NCI-H2107 treated with DMSO at 0.1 percent for 48 hours (cell line): ENCODE measurements around the gene AIG1.

Experiments
- DNase-seq: peaks from one replicate; lab custom pipeline; 2025; ENCODE audit not compliant: unreplicated experiment; lab: John Stamatoyannopoulos, UW

The AIG1 gene

DNA sequence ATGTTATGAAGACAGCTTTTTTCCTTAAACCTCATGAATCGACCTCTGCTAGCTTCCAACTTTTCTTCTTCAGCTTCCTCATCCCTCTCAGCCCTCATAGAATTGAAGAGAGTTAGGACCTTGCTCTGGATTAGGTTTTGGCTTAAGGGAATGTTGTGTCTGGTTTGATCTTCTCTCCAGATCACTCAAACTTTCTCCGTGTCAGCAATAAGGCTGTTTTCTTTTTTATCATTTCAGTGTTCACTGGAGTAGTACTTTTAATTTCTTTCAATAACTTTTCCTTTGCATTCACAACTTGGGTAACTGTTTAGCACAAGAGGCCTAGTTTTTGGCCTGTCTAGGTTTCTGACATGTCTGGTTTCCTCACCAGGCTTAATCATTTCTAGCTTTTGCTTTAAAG is 32.6 kb downstream of the AIG1 start:
- DNase-seq, result no peak

DNA sequence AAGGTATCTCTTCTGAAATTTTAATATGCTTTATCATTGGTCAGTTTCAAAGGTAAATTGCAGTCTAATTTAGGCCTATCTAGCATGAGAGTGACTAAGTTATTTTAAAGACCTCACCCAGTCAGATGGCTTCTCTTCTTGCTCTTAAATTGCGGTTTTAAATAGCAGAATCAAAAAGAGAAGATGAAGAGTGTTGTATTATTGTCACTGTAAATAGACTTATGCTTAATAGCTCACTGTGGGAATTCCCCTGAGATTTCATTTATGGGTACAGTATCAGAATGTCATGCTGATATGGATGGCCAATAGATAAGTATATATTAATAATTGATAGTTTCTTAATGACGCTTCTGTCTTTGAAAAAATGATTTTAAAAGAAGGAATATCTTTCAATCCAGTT is 35.7 kb downstream of the AIG1 start:
- DNase-seq, result no peak

DNA sequence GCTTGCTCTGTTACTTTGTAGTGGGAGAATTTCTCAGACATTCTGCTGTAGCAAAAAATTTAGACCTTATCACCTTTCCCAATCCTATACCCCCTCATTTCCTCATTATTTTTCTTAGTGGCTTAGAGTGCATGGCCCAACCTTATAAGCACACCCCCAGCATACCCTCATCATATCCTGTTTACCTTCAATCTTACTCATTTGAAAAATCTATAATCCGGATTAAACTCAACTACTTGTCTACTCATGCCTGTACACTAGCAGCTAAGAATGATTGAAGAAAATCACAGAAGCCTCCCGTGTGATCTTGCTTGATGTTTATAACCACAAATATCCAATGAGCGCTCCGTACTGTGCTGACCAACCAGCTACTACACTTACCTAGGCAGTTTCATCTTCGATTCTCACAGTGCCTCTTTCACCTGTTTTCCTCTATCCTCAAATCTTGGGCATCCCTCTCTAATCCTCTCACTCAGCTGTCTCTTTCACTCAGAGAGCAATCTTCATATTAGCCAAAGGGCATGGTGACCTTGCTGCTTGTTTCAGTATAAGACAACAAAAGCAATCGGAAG is 36.6 kb downstream of the AIG1 start:
- no peak for DNase-seq

DNA sequence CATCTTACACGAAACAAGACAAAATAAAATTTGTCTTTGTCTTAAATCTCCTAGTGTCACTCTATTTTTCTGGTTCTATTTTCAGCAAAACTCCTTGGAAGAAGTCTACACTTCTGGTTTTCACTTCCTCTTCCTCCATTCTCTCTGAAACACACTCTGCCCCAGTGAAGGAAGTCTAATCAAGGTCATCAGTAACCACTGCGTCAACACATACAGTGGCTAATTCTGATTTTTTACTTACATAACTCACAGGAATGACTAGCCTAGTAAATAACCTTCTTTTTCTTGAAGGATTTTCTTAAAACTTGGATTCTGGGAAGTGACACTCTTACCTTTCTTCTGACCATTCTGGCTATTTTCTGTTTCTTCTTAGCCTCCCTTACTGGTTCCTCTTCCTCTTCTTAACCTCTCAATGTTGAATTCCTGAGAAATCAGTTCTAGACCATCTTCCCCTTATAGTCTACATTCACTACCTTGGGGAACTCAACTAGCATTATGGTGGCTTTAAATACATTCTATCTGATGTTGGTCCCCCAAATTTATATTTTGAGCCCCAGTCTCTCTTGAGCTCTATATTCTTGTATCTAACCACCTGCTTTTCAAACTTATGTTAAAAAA is 37.5 kb downstream of the AIG1 start:
- no peak for DNase-seq

DNA sequence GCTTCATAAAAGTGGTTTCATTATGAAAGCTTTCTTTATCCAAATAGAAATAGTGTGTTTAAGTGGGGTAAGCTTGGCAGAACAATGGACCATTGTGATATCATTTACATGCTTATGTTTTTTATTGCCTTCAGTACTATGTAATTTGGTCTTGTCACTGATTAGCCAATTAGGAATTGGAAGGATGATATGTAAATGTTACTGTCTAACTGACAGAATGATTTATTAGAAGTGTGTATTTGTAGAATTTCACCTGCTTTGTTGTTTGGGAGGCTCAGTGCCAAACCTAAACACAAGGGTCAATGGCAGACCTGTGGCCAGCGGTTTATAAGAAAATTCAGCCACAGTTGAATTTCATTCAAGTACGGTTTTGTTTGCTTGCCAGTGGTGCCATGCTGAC is 39.0 kb downstream of the AIG1 start:
- DNase-seq, result no peak

DNA sequence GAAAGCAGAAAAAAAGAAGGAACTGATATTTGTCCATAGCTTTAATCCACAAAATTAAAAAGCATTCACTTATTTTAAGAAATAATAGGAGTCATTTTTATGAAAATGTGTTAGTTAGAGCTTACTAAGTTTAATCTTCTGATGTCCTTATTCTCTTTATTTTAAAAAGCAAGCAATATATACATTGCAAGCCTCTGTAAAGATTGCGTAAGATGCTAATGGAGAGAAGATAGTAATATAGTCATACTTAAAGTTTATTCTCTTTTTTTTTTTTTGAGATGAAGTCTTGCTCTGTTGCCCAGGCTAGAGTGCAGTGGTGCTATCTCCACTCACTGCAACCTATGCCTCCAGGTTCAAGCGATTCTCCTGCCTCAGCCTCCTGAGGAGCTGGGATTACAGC is 39.7 kb downstream of the AIG1 start:
- no peak for DNase-seq

DNA sequence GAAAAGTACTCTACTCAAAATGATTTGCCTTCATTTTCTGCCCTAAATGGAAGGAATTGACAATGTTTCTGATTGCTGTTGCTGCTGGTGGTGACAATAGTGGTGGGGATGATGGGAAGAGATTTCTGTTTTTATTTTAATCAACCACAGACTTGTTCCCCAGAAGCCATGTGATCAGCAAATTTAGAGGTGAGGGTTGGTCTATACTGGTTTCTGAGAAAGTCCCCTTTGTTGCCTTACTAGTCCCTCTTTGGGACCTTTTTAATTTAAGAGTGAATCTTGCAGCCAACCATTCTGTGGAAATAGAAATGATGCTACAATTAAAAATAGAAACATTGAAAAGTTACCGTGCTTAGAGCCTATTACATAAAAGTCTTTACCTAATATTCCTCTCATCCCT is 43.2 kb downstream of the AIG1 start:
- no peak for DNase-seq

DNA sequence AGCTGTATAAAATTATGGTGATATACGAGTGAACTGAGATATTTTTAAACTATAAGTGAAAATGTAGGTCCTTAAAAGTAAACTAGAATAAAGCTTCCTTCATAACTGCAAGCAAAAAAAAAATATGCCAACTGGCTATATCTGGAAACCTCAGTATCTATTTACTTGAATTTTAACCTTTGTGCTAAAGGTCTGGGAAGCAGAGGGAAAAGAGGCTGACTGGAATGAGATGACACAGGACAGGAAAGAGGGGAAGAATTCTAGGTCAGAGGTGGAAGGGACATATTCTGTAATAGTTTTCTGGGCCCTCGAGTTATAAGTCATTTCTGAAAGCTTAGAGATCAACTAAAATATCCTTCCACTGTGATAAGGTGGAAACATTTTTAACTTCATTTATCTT is 46.8 kb downstream of the AIG1 start:
- no peak for DNase-seq

DNA sequence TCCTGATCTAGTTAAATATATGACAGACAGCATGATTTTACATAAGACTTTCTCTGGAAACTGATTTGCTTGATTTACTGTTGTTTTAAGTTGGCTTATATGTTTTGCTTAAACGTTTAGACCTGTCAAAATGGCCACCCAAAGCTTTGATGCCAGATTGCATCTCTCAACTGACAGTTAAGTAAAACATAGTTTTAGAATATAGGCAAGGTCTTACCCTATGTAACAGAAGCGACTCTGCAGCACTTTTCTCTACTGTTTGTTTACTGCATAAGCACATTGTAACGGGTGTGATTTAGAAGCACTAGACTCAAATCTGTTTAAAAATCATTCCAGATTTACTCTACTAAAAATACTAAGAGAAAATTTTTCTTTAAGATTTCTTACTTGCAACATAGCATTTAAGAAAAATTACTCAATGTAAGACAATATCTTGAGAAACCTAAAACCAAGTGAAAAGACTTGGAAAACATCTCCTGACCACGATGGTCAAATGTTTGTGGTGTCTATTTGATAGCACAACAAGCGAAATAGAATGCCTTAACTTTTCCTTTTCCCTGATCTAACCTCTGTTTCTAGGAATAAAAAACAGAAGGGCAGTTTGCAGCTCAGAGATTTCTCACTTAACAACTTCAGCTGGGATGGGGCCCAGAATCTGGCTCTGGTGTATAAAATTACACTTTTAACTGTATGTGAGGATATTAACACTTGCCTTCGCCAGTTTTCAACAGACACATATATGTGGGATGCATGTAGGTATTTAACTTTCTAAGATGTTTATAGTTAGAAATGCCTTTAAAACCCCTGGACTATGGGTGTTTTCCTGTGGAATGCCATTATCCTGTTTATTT is 47.4 kb downstream of the AIG1 start:
- DNase-seq, result no peak

DNA sequence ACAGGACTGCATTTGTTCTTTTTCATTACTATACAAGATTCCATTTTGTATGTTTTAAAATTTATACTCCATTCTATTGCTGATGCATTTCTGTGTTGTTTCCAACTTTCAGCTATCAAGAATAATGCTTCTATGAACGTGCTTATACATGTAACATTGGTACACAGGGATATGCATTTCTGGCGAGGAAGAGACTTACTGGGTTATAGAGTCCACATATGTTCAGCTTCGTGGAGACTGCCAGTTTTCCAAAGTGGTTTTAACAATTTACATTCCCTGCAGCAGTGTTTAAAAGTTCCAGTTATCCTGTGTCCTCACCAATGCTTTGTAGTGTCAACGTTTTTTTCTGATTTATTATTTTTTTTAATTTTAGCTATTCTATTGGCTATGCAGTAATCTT is 48.5 kb downstream of the AIG1 start:
- no peak for DNase-seq

DNA sequence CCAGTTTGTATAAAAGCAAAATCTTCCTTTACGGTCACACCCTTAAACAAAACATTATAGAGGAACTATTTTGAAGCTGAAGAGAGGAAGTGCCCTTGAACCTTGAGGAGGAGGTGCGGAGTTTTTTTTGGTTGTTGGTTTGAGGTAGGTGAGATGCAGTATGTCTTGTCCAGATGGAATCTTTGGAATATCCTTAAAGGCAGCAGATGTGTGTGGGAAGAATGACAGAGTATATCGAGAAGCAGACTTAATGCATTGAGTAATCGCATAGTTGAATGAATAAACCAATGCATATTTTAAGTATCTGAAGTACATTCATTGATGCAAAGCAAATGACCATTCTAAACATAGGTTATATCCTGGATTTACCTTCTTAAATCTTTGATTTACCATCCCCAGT is 49.9 kb downstream of the AIG1 start:
- no peak for DNase-seq

DNA sequence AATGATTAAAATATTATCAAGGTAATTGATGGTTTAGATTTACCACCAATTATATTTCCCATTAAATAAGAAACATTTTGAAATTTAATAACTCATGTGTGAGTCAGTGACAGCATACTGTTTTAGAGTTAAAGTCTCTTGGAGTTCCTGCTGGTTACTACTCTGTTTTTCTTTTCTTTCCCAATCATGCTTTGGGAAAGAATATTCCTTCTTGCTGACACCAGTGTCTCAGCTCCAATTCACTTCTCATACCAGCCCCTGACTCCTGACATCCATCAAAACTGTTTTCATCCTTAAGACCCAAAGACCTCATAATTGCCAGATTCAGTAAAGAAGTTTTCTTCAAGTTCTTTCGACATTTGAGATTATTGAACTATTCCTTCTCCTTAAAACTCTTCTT is 50.3 kb downstream of the AIG1 start:
- DNase-seq, result no peak

DNA sequence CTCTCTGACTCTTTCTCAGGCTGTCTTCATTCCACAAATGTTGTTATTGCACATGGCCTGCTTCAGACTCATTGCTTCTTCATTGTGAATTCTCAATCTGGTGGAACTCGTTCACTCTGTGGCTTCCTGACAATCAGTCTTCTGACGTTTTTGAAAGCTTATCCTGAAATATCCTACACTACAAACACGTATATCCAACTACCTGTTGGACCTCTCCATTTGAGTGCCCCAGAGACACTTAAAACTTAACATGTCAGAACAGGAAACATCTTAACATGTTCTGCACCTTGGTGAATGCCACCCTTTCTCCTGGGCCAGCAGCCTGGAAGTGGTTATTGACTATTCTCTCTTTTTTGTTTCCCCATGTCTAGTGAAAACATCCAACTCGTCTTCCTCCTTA is 50.8 kb downstream of the AIG1 start:
- peak; percentile 13 for DNase-seq

DNA sequence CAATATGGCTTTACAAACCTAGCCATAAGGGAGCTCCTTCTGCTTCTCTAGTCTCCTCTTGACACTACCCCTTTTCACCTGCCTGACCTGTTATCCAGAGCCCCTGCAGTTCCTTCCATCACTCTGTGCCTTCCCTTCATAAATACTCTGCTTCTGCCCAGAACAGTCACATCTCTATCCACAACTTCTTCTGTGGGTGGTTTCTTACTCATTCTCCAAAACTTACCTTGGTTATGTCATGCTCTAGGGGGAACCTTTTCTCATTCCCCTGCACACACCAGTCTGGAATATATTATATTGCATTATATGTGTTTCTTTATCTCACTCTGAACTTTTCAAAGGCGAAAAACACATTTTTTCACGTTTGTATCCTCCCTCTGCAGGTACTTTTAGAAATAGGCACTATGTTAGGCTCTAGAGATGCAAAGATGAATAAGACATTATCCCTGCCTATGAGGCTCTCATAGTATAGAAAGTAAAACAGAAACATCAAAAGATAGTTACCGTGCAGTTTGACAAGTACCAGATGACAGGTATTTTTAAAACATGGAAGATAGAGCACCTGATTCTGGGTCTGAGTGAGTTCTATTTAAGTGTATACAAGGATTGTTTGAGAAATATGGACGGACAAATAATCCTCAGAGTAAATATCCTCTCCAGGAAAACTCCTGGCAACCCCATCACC is 51.5 kb downstream of the AIG1 start:
- no peak for DNase-seq

DNA sequence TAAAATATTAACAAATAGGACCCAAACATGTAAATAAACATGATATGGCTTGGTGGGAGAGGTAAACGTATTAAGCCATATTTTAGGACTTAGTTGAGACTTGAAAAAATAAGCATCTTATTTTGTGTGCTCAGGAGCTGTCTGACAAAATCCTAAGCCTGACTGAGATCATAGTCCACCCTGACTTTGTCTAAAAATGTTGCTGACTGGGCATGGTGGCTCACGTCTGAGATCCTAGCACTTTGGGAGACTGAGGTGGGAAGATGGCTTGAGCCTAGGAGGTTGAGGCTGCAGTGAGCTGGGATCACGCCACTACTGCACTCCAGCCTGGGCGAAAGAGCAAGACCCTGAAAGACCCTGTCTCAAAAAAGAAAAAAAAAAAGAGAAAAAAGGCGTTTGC is 52.1 kb downstream of the AIG1 start:
- no peak for DNase-seq

DNA sequence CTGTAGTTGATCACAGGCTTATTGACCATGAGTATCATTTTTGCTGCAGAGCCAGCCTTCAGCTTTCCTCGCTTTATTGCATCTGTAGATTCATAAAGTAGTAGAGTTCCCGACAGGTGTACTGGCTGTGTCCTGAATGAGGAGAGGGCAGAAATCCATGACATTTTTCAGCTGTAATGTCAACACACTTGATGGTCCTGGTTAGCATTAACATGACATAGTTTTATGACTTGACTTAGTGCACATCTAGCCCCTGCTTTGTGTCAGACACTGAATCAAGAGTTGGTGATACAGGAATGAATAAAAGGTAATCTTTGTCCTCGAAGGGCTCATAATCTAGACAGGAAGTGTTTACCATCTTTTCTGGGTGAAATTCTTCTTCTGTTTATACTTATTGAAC is 55.0 kb downstream of the AIG1 start:
- no peak for DNase-seq

DNA sequence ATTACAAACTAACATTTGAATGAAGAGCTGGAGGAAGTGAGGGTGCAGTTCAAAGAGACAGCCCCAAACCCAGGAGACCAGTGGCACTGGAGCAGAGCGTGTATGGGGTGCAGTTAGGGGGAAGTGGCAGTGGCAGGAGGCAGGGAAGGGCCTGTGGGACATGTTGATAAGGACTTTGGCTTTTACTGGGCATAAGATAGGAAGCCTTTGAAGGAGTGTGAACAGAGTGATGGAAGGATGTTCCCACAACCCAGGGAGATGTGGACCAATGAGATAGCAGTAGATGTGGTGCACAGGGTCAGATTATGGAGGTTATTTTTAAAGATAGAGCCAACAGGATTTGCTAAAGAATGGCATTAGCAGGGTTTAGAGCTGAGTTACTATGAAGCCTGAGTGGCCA is 56.4 kb downstream of the AIG1 start:
- no peak for DNase-seq

DNA sequence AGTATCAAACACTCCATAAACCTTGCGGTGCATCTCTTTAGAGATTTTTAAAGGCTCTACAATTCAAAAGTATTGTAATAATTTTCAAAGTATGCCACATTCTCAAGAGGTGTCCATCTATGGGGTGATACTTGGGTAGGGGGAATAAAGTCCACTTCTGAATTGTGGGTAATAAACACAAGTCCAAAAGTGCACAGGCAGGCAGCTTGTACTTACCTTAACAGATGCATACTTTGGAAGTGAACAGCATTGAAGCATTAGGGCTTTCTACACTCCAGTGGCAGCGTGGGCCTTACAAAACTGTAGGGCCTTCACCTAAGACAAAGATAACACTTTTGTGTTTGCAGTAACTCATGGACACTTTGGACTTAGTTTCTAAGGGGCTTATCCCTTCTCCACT is 58.6 kb downstream of the AIG1 start:
- no peak for DNase-seq

DNA sequence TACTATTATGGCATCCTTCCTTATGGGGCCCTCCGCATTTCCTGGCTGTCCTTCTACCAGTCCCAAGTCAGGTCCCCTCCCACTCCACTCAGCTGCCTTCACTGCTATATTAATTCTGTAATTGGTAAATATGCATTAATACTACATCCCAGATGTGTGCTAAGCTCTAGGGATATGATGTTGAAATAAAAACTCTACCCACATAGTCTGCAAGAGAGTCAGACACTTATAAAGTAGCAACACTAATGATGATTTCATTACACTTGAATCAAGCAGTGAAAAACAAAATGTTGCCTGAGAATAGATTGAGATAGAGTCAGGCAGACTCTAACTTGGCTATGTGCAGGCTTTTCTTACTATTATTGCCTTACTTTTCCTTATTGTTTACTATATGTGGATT is 62.4 kb downstream of the AIG1 start:
- DNase-seq, result no peak

DNA sequence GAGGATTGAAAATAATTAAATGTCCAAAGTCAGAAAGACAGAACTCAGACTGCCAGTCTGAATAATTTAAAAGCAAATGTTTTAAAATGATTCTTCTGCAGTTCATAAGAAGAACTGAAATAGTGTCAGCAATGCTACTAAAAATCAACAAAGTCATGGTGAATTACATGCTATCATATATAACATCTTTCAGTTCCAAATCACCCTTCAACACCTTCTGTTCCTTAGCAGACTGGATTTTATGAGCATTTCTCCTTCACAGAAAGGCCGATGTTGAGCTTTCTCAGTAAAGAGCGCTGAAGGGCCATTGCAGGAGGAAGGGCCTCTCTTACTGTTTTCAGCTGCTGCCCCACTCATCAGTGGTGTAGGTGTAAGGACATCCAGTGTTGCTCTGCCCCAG is 63.3 kb downstream of the AIG1 start:
- DNase-seq, result no peak

DNA sequence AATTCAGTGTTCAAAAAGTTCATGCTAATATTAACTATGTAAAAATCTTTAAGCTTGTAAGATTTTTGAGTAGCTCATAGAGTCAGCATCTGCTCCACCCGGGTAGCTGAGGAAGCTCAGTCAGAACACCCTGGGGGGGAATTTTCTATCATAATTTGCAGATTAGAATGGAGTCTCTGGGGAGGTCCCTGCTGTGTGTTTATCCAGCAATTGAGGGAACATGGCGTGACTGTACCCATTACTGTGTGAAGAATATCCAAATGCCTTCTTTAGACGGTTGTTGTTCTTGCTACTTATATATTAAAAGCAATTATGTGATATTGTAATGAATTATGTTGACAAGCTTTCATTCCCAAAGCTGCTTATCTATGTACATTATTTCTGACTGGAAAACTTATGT is 64.8 kb downstream of the AIG1 start:
- DNase-seq, result no peak
